ENCODE measurements around the gene PPP4R4. TPM values are rescaled to one million over a fixed set of nuclear protein-coding genes. Genes with fewer than 3 reads are reported as not detected.

The PPP4R4 gene
- polyA plus RNA-seq, 1 donor from 2014 or later = 4.8 TPM

DNA sequence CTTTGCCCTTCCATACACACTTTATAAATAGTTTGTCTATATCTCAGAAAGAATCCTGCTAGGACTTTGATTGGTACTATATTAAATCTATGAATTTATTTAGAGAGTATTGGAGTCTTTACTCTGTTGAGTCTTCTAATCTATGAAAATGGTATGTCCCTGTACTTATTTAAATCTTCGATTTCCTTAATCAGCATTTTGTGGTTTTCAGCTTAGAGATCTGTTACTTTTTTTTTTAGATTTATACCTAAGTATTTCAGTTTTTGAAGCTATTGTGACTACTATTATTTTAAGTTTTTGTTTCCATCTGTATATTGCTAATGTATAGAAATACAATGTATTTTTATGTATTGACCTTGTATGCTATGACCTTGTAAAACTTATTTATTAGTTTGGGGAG, 31.3 kb upstream of the PPP4R4 start:
- H3K27ac ChIP-seq (ENCODE audit: low read length) = no peak overlapping the region
- no peaks in the 10 kb centered on the region for H3F3A ChIP-seq (ENCODE audit: insufficient read depth, low read length, poor library complexity, severe bottlenecking)
- no peaks in the 10 kb centered on the region for H4K20me1 ChIP-seq (ENCODE audit: insufficient read depth)
- no peaks in the 10 kb centered on the region for H3K36me3 ChIP-seq (ENCODE audit: insufficient read depth, low read length)
- TF ChIP-seq EZH2 (IDR thresholded peaks at IDR 0.05; ENCODE audit: borderline replicate concordance, insufficient read depth, low read length, poor library complexity, severe bottlenecking) = no peak
- no peak for TF ChIP-seq TAF1 (IDR thresholded peaks at IDR 0.05; ENCODE audit: low read depth)
- TF ChIP-seq RAD21 (conservative IDR thresholded peaks at IDR 0.05) = no peak
- TF ChIP-seq MXI1 (conservative IDR thresholded peaks at IDR 0.05; ENCODE audit: poor library complexity, severe bottlenecking) = no peak
- no peak overlapping the region for H3K4me3 ChIP-seq (ENCODE audit: low read length)
- no peak overlapping the region for H2AFZ ChIP-seq (ENCODE audit: low read depth, low read length)
- H3K27me3 ChIP-seq (ENCODE audit: insufficient read depth, low read depth, low read length) = no peaks in the 10 kb centered on the region
- no peak overlapping the region for H3K9ac ChIP-seq (ENCODE audit: low read length)
- H3K79me2 ChIP-seq (replicated peaks; ENCODE audit: insufficient read depth, low read length) = no peaks in the 10 kb centered on the region
- no peaks in the 10 kb centered on the region for H3K9me2 ChIP-seq (ENCODE audit: insufficient read depth, low read length)
- no peak overlapping the region for H3K4me2 ChIP-seq (ENCODE audit: low read length)
- no peaks in the 10 kb centered on the region for H3K9me3 ChIP-seq (ENCODE audit: low read length)

GRCh38 chr14:94143239-94143638, 30.9 kb upstream of the PPP4R4 start:
- no peak for TF ChIP-seq POLR2AphosphoS5 (IDR thresholded peaks at IDR 0.05)
- TF ChIP-seq MXI1 (conservative IDR thresholded peaks at IDR 0.05; ENCODE audit: poor library complexity, severe bottlenecking) = no peak
- TF ChIP-seq, protein P1, sequence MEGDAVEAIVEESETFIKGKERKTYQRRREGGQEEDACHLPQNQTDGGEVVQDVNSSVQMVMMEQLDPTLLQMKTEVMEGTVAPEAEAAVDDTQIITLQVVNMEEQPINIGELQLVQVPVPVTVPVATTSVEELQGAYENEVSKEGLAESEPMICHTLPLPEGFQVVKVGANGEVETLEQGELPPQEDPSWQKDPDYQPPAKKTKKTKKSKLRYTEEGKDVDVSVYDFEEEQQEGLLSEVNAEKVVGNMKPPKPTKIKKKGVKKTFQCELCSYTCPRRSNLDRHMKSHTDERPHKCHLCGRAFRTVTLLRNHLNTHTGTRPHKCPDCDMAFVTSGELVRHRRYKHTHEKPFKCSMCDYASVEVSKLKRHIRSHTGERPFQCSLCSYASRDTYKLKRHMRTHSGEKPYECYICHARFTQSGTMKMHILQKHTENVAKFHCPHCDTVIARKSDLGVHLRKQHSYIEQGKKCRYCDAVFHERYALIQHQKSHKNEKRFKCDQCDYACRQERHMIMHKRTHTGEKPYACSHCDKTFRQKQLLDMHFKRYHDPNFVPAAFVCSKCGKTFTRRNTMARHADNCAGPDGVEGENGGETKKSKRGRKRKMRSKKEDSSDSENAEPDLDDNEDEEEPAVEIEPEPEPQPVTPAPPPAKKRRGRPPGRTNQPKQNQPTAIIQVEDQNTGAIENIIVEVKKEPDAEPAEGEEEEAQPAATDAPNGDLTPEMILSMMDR (IDR thresholded peaks at IDR 0.05; ENCODE audit: poor library complexity, severe bottlenecking) = no peak
- TF ChIP-seq TAF1 (IDR thresholded peaks at IDR 0.05; ENCODE audit: low read depth) = no peak
- TF ChIP-seq, protein P2, sequence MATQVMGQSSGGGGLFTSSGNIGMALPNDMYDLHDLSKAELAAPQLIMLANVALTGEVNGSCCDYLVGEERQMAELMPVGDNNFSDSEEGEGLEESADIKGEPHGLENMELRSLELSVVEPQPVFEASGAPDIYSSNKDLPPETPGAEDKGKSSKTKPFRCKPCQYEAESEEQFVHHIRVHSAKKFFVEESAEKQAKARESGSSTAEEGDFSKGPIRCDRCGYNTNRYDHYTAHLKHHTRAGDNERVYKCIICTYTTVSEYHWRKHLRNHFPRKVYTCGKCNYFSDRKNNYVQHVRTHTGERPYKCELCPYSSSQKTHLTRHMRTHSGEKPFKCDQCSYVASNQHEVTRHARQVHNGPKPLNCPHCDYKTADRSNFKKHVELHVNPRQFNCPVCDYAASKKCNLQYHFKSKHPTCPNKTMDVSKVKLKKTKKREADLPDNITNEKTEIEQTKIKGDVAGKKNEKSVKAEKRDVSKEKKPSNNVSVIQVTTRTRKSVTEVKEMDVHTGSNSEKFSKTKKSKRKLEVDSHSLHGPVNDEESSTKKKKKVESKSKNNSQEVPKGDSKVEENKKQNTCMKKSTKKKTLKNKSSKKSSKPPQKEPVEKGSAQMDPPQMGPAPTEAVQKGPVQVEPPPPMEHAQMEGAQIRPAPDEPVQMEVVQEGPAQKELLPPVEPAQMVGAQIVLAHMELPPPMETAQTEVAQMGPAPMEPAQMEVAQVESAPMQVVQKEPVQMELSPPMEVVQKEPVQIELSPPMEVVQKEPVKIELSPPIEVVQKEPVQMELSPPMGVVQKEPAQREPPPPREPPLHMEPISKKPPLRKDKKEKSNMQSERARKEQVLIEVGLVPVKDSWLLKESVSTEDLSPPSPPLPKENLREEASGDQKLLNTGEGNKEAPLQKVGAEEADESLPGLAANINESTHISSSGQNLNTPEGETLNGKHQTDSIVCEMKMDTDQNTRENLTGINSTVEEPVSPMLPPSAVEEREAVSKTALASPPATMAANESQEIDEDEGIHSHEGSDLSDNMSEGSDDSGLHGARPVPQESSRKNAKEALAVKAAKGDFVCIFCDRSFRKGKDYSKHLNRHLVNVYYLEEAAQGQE (IDR thresholded peaks at IDR 0.05; ENCODE audit: borderline replicate concordance) = no peak
- TF ChIP-seq EZH2 (IDR thresholded peaks at IDR 0.05; ENCODE audit: borderline replicate concordance, insufficient read depth, low read length, poor library complexity, severe bottlenecking) = no peak
- TF ChIP-seq EP300 (conservative IDR thresholded peaks at IDR 0.05; ENCODE audit: poor library complexity, severe bottlenecking) = no peak
- no peak for TF ChIP-seq RAD21 (conservative IDR thresholded peaks at IDR 0.05)
- Histone ChIP-seq H3F3A (ENCODE audit: insufficient read depth, low read length, poor library complexity, severe bottlenecking) (no peaks in the 10 kb centered on the region), H3K79me2 (replicated peaks; ENCODE audit: insufficient read depth, low read length) (no peaks in the 10 kb centered on the region), H4K20me1 (ENCODE audit: insufficient read depth) (no peaks in the 10 kb centered on the region), H3K9me2 (ENCODE audit: insufficient read depth, low read length) (no peaks in the 10 kb centered on the region), H3K9me3 (ENCODE audit: low read length) (no peaks in the 10 kb centered on the region), H2AFZ (ENCODE audit: low read depth, low read length) (no peak overlapping the region), H3K4me3 (ENCODE audit: low read length) (no peak overlapping the region), H3K27ac (ENCODE audit: low read length) (no peak overlapping the region), H3K4me2 (ENCODE audit: low read length) (no peak overlapping the region), H3K9ac (ENCODE audit: low read length) (no peak overlapping the region), H3K36me3 (ENCODE audit: insufficient read depth, low read length) (no peaks in the 10 kb centered on the region), H3K27me3 (ENCODE audit: insufficient read depth, low read depth, low read length) (no peaks in the 10 kb centered on the region)

DNA sequence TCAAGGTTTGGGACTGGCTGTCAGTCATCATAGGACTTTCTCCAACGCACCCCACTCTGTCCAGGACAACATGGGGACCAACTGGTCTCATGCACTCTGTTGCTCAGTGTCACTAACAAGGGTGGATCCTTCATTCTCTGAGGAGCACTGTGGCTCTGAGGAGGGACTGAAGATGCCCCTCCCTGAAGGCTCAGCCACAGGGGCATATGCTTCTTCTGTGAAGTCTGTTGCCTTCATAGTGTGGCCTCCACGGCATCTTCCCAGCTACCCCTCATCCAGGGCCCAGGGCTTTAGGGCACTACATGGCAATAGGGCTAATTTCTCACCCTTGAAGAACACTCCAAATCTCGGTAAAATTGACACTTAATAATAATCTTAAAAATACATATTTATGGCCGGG, 30.4 kb upstream of the PPP4R4 start:
- Histone ChIP-seq H3K4me3 (ENCODE audit: low read length) (no peak overlapping the region), H2AFZ (ENCODE audit: low read depth, low read length) (no peak overlapping the region), H3K79me2 (replicated peaks; ENCODE audit: insufficient read depth, low read length) (no peaks in the 10 kb centered on the region), H3K9me2 (ENCODE audit: insufficient read depth, low read length) (no peaks in the 10 kb centered on the region), H3K9ac (ENCODE audit: low read length) (no peak overlapping the region), H3K27ac (ENCODE audit: low read length) (no peak overlapping the region), H3K36me3 (ENCODE audit: insufficient read depth, low read length) (no peaks in the 10 kb centered on the region), H3K9me3 (ENCODE audit: low read length) (no peaks in the 10 kb centered on the region), H3F3A (ENCODE audit: insufficient read depth, low read length, poor library complexity, severe bottlenecking) (no peaks in the 10 kb centered on the region), H3K4me2 (ENCODE audit: low read length) (no peak overlapping the region), H4K20me1 (ENCODE audit: insufficient read depth) (no peaks in the 10 kb centered on the region), H3K27me3 (ENCODE audit: insufficient read depth, low read depth, low read length) (no peaks in the 10 kb centered on the region)
- no peak for TF ChIP-seq MXI1 (conservative IDR thresholded peaks at IDR 0.05; ENCODE audit: poor library complexity, severe bottlenecking)
- TF ChIP-seq RAD21 (conservative IDR thresholded peaks at IDR 0.05) = no peak
- TF ChIP-seq, protein P2 (IDR thresholded peaks at IDR 0.05; ENCODE audit: borderline replicate concordance) = no peak
- no peak for TF ChIP-seq EP300 (conservative IDR thresholded peaks at IDR 0.05; ENCODE audit: poor library complexity, severe bottlenecking)
- TF ChIP-seq SMC3 (conservative IDR thresholded peaks at IDR 0.05; ENCODE audit: poor library complexity) = no peak
- TF ChIP-seq TAF1 (IDR thresholded peaks at IDR 0.05; ENCODE audit: low read depth) = no peak
